Gastroesophageal sphincter (tissue), 3 donors: ENCODE results near the gene PIN4.

ENCODE experiments used
- CTCF ChIP-seq, 4 experiments: fragments of 200-600 bp in 2 of 4; fragments of 450-650 bp in 2 of 4; sonication (generic) in 1 of 4; IDR thresholded peaks; one replicate each; pipeline ENCODE4 v1.5.1; 2017 to 2019; ENCODE audit warnings: antibody characterized with exemption in 4 of 4, mild to moderate bottlenecking in 2 of 4, moderate library complexity in 2 of 4
- POLR2A ChIP-seq, 2 donors: fragments of 450-650 bp; IDR thresholded peaks; one replicate each; pipeline ENCODE4 v1.6.1; 2017; ENCODE audit warnings: antibody characterized with exemption in 2 of 2, mild to moderate bottlenecking in 2 of 2, moderate library complexity in 1 of 2
- POLR2AphosphoS5 ChIP-seq: sonication (generic); formaldehyde crosslinking; IDR thresholded peaks from one replicate; pipeline ENCODE4 v1.6.1; 2017; ENCODE audit warnings: antibody characterized with exemption

GRCh38 chrX:72141372-72142004 lies 40.1 kb upstream of the PIN4 start:
- no peak for TF ChIP-seq CTCF (IDR thresholded peaks at IDR 0.05)
- no peak for TF ChIP-seq POLR2AphosphoS5
- TF ChIP-seq POLR2A (IDR thresholded peaks at IDR 0.05) = no peak
